GM12878 (cell line): ENCODE data around the gene C5. TPM values are rescaled to one million over a fixed set of nuclear protein-coding genes. Genes with fewer than 3 reads are reported as not detected.
A peak's percentile ranks its signal among the peaks of the same experiment; 100 is the strongest.

ENCODE experiments used
- CUX1 ChIP-seq: IDR thresholded peaks from 2 replicates; pipeline ENCODE4 v1.6.1; 2012; ENCODE audit warnings: improper control_type of control experiment, low read depth, low read length; ENCODE audit not compliant: insufficient replicate concordance
- IRF4 ChIP-seq: IDR thresholded peaks from 2 replicates; pipeline ENCODE4 v1.6.1; 2011; ENCODE audit warnings: low read depth, low read length
- LARP7 ChIP-seq: fragments of 450-650 bp; IDR thresholded peaks from 2 replicates; pipeline ENCODE4 v1.6.1; 2017; ENCODE audit warnings: mild to moderate bottlenecking
- NBN ChIP-seq: fragments of 450-650 bp; IDR thresholded peaks from 2 replicates; pipeline ENCODE4 v1.6.1; 2016
- POLR2A ChIP-seq: IDR thresholded peaks from 2 replicates; pipeline ENCODE4 v1.6.1; 2011; ENCODE audit warnings: low read depth, mild to moderate bottlenecking, low read length
- POLR2AphosphoS5 ChIP-seq: IDR thresholded peaks from 2 replicates; pipeline ENCODE4 v1.6.1; 2011; ENCODE audit warnings: mild to moderate bottlenecking, low read length, inconsistent platforms
- POU2F2 ChIP-seq: IDR thresholded peaks from 3 replicates; pipeline ENCODE4 v1.6.1; 2011; ENCODE audit warnings: low read depth, mild to moderate bottlenecking, low read length, borderline replicate concordance
- RCOR1 ChIP-seq: conservative IDR thresholded peaks from 2 replicates; pipeline ENCODE4 v1.6.1; 2012; ENCODE audit warnings: low read depth, low read length, improper control_type of control experiment
- RELA ChIP-seq: fragments of 450-650 bp; IDR thresholded peaks from 2 replicates; pipeline ENCODE4 v1.8.0; 2014; ENCODE audit warnings: borderline replicate concordance; ENCODE audit not compliant: partially characterized antibody
- SMC3 ChIP-seq: IDR thresholded peaks from 2 replicates; pipeline ENCODE4 v1.6.1; 2011; ENCODE audit warnings: low read length, improper control_type of control experiment, borderline replicate concordance
- TAF1 ChIP-seq: IDR thresholded peaks from 2 replicates; pipeline ENCODE4 v1.6.1; 2011; ENCODE audit warnings: mild to moderate bottlenecking, low read depth, low read length, borderline replicate concordance
- polyA plus RNA-seq, 11 experiments: library from polyadenylated mRNA; depleted of rRNA in 4 of 11; unstranded in 6 of 11; stranded (reverse) in 5 of 11; fragments of >200 nt; fragmentation: Nextera tagmentation in 4 of 11; fragmentation: Illumina TruSeq in 1 of 11; extraction: Ambion mirVana in 4 of 11; extraction: Trizol in 1 of 11; gene quantifications; 1 replicate in 1 of 11; 2 replicates in 10 of 11; pipeline versions ENCODE4 v1.2.1 to v1.2.3, GENCODE V29; 2011 to 2016; ENCODE audit warnings: inconsistent platforms in 2 of 11, missing spikeins in 2 of 11, low read depth in 1 of 11
- total RNA-seq, 4 experiments: library from RNA; depleted of rRNA in 3 of 4; stranded (reverse); fragments of >200 nt in 3 of 4; fragmentation: Illumina TruSeq in 1 of 4; extraction: Trizol in 1 of 4; gene quantifications; 2 replicates each; pipeline versions ENCODE4 v1.2.1 to v1.2.3, GENCODE V29; 2013 to 2021

C5 gene
- total and polyA plus RNA-seq, 10 of the 15 experiments (the other 5 are each of a cell fraction or from before 2014, with no cell fraction given) = 0.39 to 2.2 (median 1.2) TPM

GRCh38 chr9:120921661-120922181 is 128.4 kb downstream of the C5 start (continued):
- peak; percentile 34 for TF ChIP-seq CUX1
- peak; percentile 4 for TF ChIP-seq RELA
- peak; percentile 8; the same call in 1 of the 3 replicates for TF ChIP-seq POU2F2
- TF ChIP-seq LARP7 = peak; percentile 44; the same call in 1 of the 2 replicates
- peak; percentile 77 for TF ChIP-seq POLR2AphosphoS5
- TF ChIP-seq SMC3 = no peak; the same call in 1 of the 2 replicates
- TF ChIP-seq IRF4 = peak; percentile 65; the same call in 1 of the 2 replicates
- TF ChIP-seq TAF1 = 0 out of 2 replicates have a peak, but pooled peaks have one; percentile 11
- TF ChIP-seq NBN = peak; percentile 29; the same call in 1 of the 2 replicates
- TF ChIP-seq RCOR1 = no peak
- peak; percentile 73 for TF ChIP-seq POLR2A
